ENCODE measurements around the gene ARHGEF10L. TPM values are rescaled to one million over a fixed set of nuclear protein-coding genes. Genes with fewer than 3 reads are reported as not detected.

The ARHGEF10L gene
- total RNA-seq, 2 experiments from 2014 or later: not detected

GRCh38 chr1:17700945-17701810 is 161.7 kb downstream of the ARHGEF10L start:
- H3K9me3 Mint-ChIP-seq (ENCODE audit: low read depth): no peaks in the 10 kb centered on the region

GRCh38 chr1:17704176-17704575 is 164.7 kb downstream of the ARHGEF10L start:
- H3K27ac Mint-ChIP-seq: no peak overlapping the region
- H3K36me3 Mint-ChIP-seq (ENCODE audit: low read depth): no peaks in the 10 kb centered on the region
- no peaks in the 10 kb centered on the region for H3K9me3 Mint-ChIP-seq (ENCODE audit: low read depth)
- H3K27me3 Mint-ChIP-seq: no peaks in the 10 kb centered on the region
- H3K4me3 Mint-ChIP-seq: no peak overlapping the region
- CTCF ChIA-PET: no interaction called here
- H3K4me1 Mint-ChIP-seq: no peaks in the 10 kb centered on the region
- POLR2A ChIA-PET: no interaction called here
- intact Hi-C loops (cut with DNase I, micrococcal nuclease): no loop called here
- ATAC-seq (no peak), DNase-seq (no peak)

More at GRCh38 chr1:17700945-17701810, 161.7 kb downstream of the ARHGEF10L start:
- no peak overlapping the region for H3K4me3 Mint-ChIP-seq
- H3K4me1 Mint-ChIP-seq: no peaks in the 10 kb centered on the region
- no peaks in the 10 kb centered on the region for H3K36me3 Mint-ChIP-seq (ENCODE audit: low read depth)
- intact Hi-C loops (cut with DNase I, micrococcal nuclease): no loop called here
- peaks cover 9% of the 10 kb centered on the region for H3K27me3 Mint-ChIP-seq
- ChIA-PET POLR2A (no interaction called here), CTCF (no interaction called here)
- H3K27ac Mint-ChIP-seq: no peak overlapping the region
- ATAC-seq (no peak), DNase-seq (no peak)

GRCh38 chr1:17706445-17706844 is 166.9 kb downstream of the ARHGEF10L start:
- intact Hi-C loops (cut with DNase I, micrococcal nuclease): no loop called here
- ChIA-PET POLR2A (no interaction called here), CTCF (no interaction called here)
- H3K27me3 Mint-ChIP-seq: no peaks in the 10 kb centered on the region
- no peak overlapping the region for H3K27ac Mint-ChIP-seq
- H3K4me1 Mint-ChIP-seq: no peaks in the 10 kb centered on the region
- H3K9me3 Mint-ChIP-seq (ENCODE audit: low read depth): no peaks in the 10 kb centered on the region
- H3K4me3 Mint-ChIP-seq: no peak overlapping the region
- H3K36me3 Mint-ChIP-seq (ENCODE audit: low read depth): no peaks in the 10 kb centered on the region
- DNase-seq (no peak), ATAC-seq (no peak)

- Mint-ChIP-seq H3K4me3 (no peak overlapping the region), H3K4me1 (no peaks in the 10 kb centered on the region), H3K36me3 (ENCODE audit: low read depth) (no peaks in the 10 kb centered on the region), H3K27ac (no peak overlapping the region), H3K9me3 (ENCODE audit: low read depth) (no peaks in the 10 kb centered on the region), H3K27me3 (no peaks in the 10 kb centered on the region)
- ChIA-PET CTCF (interaction anchor here (0.6 kb wide), 1 partner anchor 127 kb away, joined by 3 read pairs; no protein-coding TSS in a partner anchor), POLR2A (no interaction called here)
- intact Hi-C loops (cut with DNase I, micrococcal nuclease): no loop called here
- DNase-seq: no peak
- no peak for ATAC-seq
Measured at GRCh38 chr1:17709981-17710380, 170.5 kb downstream of the ARHGEF10L start.

- H3K4me3 Mint-ChIP-seq: no peak overlapping the region
Measured at GRCh38 chr1:17710889-17711576, 171.5 kb downstream of the ARHGEF10L start.

GRCh38 chr1:17711577-17711910 is 172.0 kb downstream of the ARHGEF10L start:
- intact Hi-C loops (cut with DNase I, micrococcal nuclease): no loop called here
- Mint-ChIP-seq H3K27me3 (no peaks in the 10 kb centered on the region), H3K4me1 (no peaks in the 10 kb centered on the region), H3K4me3 (no peak overlapping the region), H3K27ac (no peak overlapping the region), H3K36me3 (ENCODE audit: low read depth) (no peaks in the 10 kb centered on the region), H3K9me3 (ENCODE audit: low read depth) (no peaks in the 10 kb centered on the region)
- POLR2A ChIA-PET: no interaction called here
- CTCF ChIA-PET: no interaction called here
- DNase-seq (no peak), ATAC-seq (no peak)

More at GRCh38 chr1:17710889-17711576, 171.5 kb downstream of the ARHGEF10L start:
- DNase-seq (no peak), ATAC-seq (no peak)
- no peaks in the 10 kb centered on the region for H3K4me1 Mint-ChIP-seq
- no peak overlapping the region for H3K27ac Mint-ChIP-seq
- POLR2A ChIA-PET: no interaction called here
- intact Hi-C loops (cut with DNase I, micrococcal nuclease): no loop called here
- no peaks in the 10 kb centered on the region for H3K9me3 Mint-ChIP-seq (ENCODE audit: low read depth)
- H3K27me3 Mint-ChIP-seq: no peaks in the 10 kb centered on the region
- no peaks in the 10 kb centered on the region for H3K36me3 Mint-ChIP-seq (ENCODE audit: low read depth)
- CTCF ChIA-PET: no interaction called here

- ATAC-seq (no peak), DNase-seq (no peak)
- intact Hi-C loops (cut with DNase I, micrococcal nuclease): no loop called here
- H3K4me1 Mint-ChIP-seq: no peaks in the 10 kb centered on the region
- no peaks in the 10 kb centered on the region for H3K36me3 Mint-ChIP-seq (ENCODE audit: low read depth)
- no peaks in the 10 kb centered on the region for H3K27me3 Mint-ChIP-seq
- ChIA-PET POLR2A (no interaction called here), CTCF (no interaction called here)
- H3K9me3 Mint-ChIP-seq (ENCODE audit: low read depth): no peaks in the 10 kb centered on the region
- H3K4me3 Mint-ChIP-seq: no peak overlapping the region
- no peak overlapping the region for H3K27ac Mint-ChIP-seq
Measured at GRCh38 chr1:17711941-17712340, 172.4 kb downstream of the ARHGEF10L start.

- ChIA-PET CTCF (no interaction called here), POLR2A (no interaction called here)
- H3K4me1 Mint-ChIP-seq: no peaks in the 10 kb centered on the region
- ATAC-seq (no peak), DNase-seq (no peak)
- H3K27ac Mint-ChIP-seq: no peak overlapping the region
- no peaks in the 10 kb centered on the region for H3K36me3 Mint-ChIP-seq (ENCODE audit: low read depth)
- no peaks in the 10 kb centered on the region for H3K9me3 Mint-ChIP-seq (ENCODE audit: low read depth)
- H3K4me3 Mint-ChIP-seq: no peak overlapping the region
- intact Hi-C loops (cut with DNase I, micrococcal nuclease): no loop called here
- peaks cover 3% of the 10 kb centered on the region for H3K27me3 Mint-ChIP-seq
Measured at GRCh38 chr1:17713993-17714392, 174.5 kb downstream of the ARHGEF10L start.

- H3K27ac Mint-ChIP-seq: no peak overlapping the region
Measured at GRCh38 chr1:17717594-17718535, 178.4 kb downstream of the ARHGEF10L start.

GRCh38 chr1:17719874-17720273 is 180.4 kb downstream of the ARHGEF10L start:
- Mint-ChIP-seq H3K36me3 (ENCODE audit: low read depth) (no peaks in the 10 kb centered on the region), H3K27me3 (peaks cover 7% of the 10 kb centered on the region), H3K27ac (no peak overlapping the region), H3K4me1 (no peaks in the 10 kb centered on the region), H3K4me3 (no peak overlapping the region), H3K9me3 (ENCODE audit: low read depth) (no peaks in the 10 kb centered on the region)
- DNase-seq: no peak
- CTCF ChIA-PET: no interaction called here
- ATAC-seq: no peak
- POLR2A ChIA-PET: no interaction called here
- intact Hi-C loops (cut with DNase I, micrococcal nuclease): no loop called here

More at GRCh38 chr1:17717594-17718535, 178.4 kb downstream of the ARHGEF10L start:
- POLR2A ChIA-PET: no interaction called here
- ATAC-seq: no peak
- Mint-ChIP-seq H3K4me3 (no peak overlapping the region), H3K27me3 (peaks cover 7% of the 10 kb centered on the region), H3K36me3 (ENCODE audit: low read depth) (no peaks in the 10 kb centered on the region), H3K9me3 (ENCODE audit: low read depth) (no peaks in the 10 kb centered on the region), H3K4me1 (no peaks in the 10 kb centered on the region)
- no peak for DNase-seq
- intact Hi-C loops (cut with DNase I, micrococcal nuclease): no loop called here
- CTCF ChIA-PET: no interaction called here

GRCh38 chr1:17721444-17721843 is 181.9 kb downstream of the ARHGEF10L start:
- Mint-ChIP-seq H3K9me3 (ENCODE audit: low read depth) (no peaks in the 10 kb centered on the region), H3K4me1 (no peaks in the 10 kb centered on the region), H3K27ac (no peak overlapping the region), H3K27me3 (peaks cover 7% of the 10 kb centered on the region), H3K36me3 (ENCODE audit: low read depth) (no peaks in the 10 kb centered on the region), H3K4me3 (no peak overlapping the region)
- POLR2A ChIA-PET: no interaction called here
- ATAC-seq (no peak), DNase-seq (no peak)
- intact Hi-C loops (cut with DNase I, micrococcal nuclease): no loop called here
- CTCF ChIA-PET: no interaction called here
